HepG2 (cell line): ENCODE measurements around the gene TREH. TPM values are rescaled to one million over a fixed set of nuclear protein-coding genes. Genes with fewer than 3 reads are reported as not detected.

Source experiments
- BRF2 ChIP-seq: sonication (generic); formaldehyde crosslinking; IDR thresholded peaks from 2 replicates; pipeline ENCODE4 v1.8.1; 2022; ENCODE audit warnings: mild to moderate bottlenecking, missing genetic modification reagents
- CC2D1A ChIP-seq: sonication (generic); formaldehyde crosslinking; IDR thresholded peaks from 2 replicates; pipeline ENCODE4 v1.8.1; 2023; ENCODE audit warnings: mild to moderate bottlenecking, missing genetic modification reagents
- CCAR2 ChIP-seq: fragments of 200-400 bp; formaldehyde crosslinking; optimal IDR thresholded peaks from 2 replicates; pipeline ENCODE3; 2018; ENCODE audit warnings: low read depth, mild to moderate bottlenecking, low read length, moderate library complexity
- CEBPB ChIP-seq: IDR thresholded peaks from 2 replicates; pipeline ENCODE4 v1.6.1; 2011; ENCODE audit warnings: low read depth, low read length, improper control_type of control experiment, borderline replicate concordance
- CEBPZ ChIP-seq: IDR thresholded peaks from 2 replicates; pipeline ENCODE4 v1.6.1; 2012; ENCODE audit warnings: low read length, improper control_type of control experiment
- HMG20B ChIP-seq: conservative IDR thresholded peaks from 2 replicates; pipeline ENCODE4 v1.6.1; 2016; ENCODE audit warnings: missing genetic modification reagents, missing compliant biosample characterization
- IRF2 ChIP-seq: IDR thresholded peaks from 2 replicates; pipeline ENCODE4 v1.6.1; 2018; ENCODE audit warnings: missing genetic modification reagents, missing compliant biosample characterization
- KLF12 ChIP-seq: sonication (generic); formaldehyde crosslinking; IDR thresholded peaks from 2 replicates; pipeline ENCODE4 v1.4.0; 2020; ENCODE audit warnings: missing genetic modification reagents, borderline replicate concordance
- PAWR ChIP-seq: sonication (generic); formaldehyde crosslinking; IDR thresholded peaks from 2 replicates; pipeline ENCODE4 v1.4.0; 2020; ENCODE audit warnings: missing genetic modification reagents, mild to moderate bottlenecking, borderline replicate concordance
- PLSCR1 ChIP-seq: sonication (generic); formaldehyde crosslinking; IDR thresholded peaks from 2 replicates; pipeline ENCODE4 v1.5.0; 2020; ENCODE audit warnings: missing genetic modification reagents, mild to moderate bottlenecking, borderline replicate concordance
- RARG ChIP-seq: sonication (generic); formaldehyde crosslinking; IDR thresholded peaks from 2 replicates; pipeline ENCODE4 v1.4.0; 2020; ENCODE audit warnings: low read depth, mild to moderate bottlenecking, missing genetic modification reagents
- SRSF4 ChIP-seq: fragments of 200-400 bp; formaldehyde crosslinking; IDR thresholded peaks from one replicate; pipeline ENCODE4 v1.6.1; 2018; ENCODE audit warnings: mild to moderate bottlenecking, low read depth, low read length, moderate library complexity; ENCODE audit not compliant: poor library complexity, severe bottlenecking
- THYN1 ChIP-seq: sonication (generic); formaldehyde crosslinking; IDR thresholded peaks from 2 replicates; pipeline ENCODE4 v1.8.1; 2023; ENCODE audit warnings: low read depth, mild to moderate bottlenecking, moderate library complexity, missing genetic modification reagents, borderline replicate concordance
- ZBTB43 ChIP-seq: sonication (generic); formaldehyde crosslinking; conservative IDR thresholded peaks from 2 replicates; pipeline ENCODE4 v1.4.0; 2020; ENCODE audit warnings: missing genetic modification reagents
- ZFP90 ChIP-seq: sonication (generic); formaldehyde crosslinking; IDR thresholded peaks from 2 replicates; pipeline ENCODE4 v1.8.0; 2022; ENCODE audit warnings: missing genetic modification reagents, mild to moderate bottlenecking, inconsistent platforms, borderline replicate concordance
- ZNF260 ChIP-seq: sonication (generic); formaldehyde crosslinking; IDR thresholded peaks from 2 replicates; pipeline ENCODE4 v1.4.0; 2020; ENCODE audit warnings: missing genetic modification reagents, low read depth, mild to moderate bottlenecking, borderline replicate concordance
- ZNF562 ChIP-seq: sonication (generic); formaldehyde crosslinking; IDR thresholded peaks from 2 replicates; pipeline ENCODE4 v1.8.0; 2022; ENCODE audit warnings: missing genetic modification reagents, borderline replicate concordance
- ZNF678 ChIP-seq: sonication (generic); formaldehyde crosslinking; IDR thresholded peaks from 2 replicates; pipeline ENCODE4 v1.4.0; 2020; ENCODE audit warnings: mild to moderate bottlenecking, missing genetic modification reagents
- ZNF703 ChIP-seq: sonication (generic); formaldehyde crosslinking; IDR thresholded peaks from 2 replicates; pipeline ENCODE4 v1.5.1; 2020; ENCODE audit warnings: missing genetic modification reagents, mild to moderate bottlenecking, moderate library complexity, borderline replicate concordance
- ZNF816 ChIP-seq: sonication (generic); formaldehyde crosslinking; IDR thresholded peaks from 2 replicates; pipeline ENCODE4 v1.8.0; 2022; ENCODE audit warnings: missing genetic modification reagents, mild to moderate bottlenecking, borderline replicate concordance
- polyA plus RNA-seq, 8 experiments: library from polyadenylated mRNA; depleted of rRNA in 3 of 8; stranded (reverse) in 7 of 8; unstranded in 1 of 8; fragments of >200 nt; fragmentation: Illumina TruSeq in 4 of 8; extraction: Trizol in 4 of 8; gene quantifications; 2 replicates each; pipeline versions ENCODE4 v1.2.1 to v1.2.3, GENCODE V29; 2011 to 2016; ENCODE audit warnings: low read depth in 4 of 8, missing spikeins in 1 of 8, mixed read lengths in 1 of 8; ENCODE audit not compliant: insufficient read depth in 1 of 8
- total RNA-seq, 5 experiments: library from RNA; depleted of rRNA; stranded (reverse); fragments of >200 nt; fragmentation: Illumina TruSeq; extraction: Trizol; gene quantifications; 2 replicates each; pipeline ENCODE4 v1.2.3, GENCODE V29; 2016; ENCODE audit warnings: low read depth in 1 of 5

TREH gene
- total and polyA plus RNA-seq, 2 of the 13 experiments (the other 11 are each of a cell fraction or from before 2014, with no cell fraction given) = 0.53 to 0.86 TPM

GRCh38 chr11:118689852-118690552 is 10.6 kb upstream of the TREH start (continued):
- TF ChIP-seq PLSCR1 (no peak), ZNF260 (CRISPR knock-in tag) (no peak), KLF12 (CRISPR knock-in tag) (peak; percentile 96; the same call in 1 of the 2 replicates), RARG (CRISPR knock-in tag) (no peak), BRF2 (CRISPR knock-in tag) (peak; percentile 78), CEBPZ (no peak), CC2D1A (CRISPR knock-in tag) (no peak; the same call in 1 of the 2 replicates), ZNF703 (no peak; the same call in 1 of the 2 replicates), ZNF816 (CRISPR knock-in tag) (no peak), ZFP90 (no peak), HMG20B (no peak), ZBTB43 (CRISPR knock-in tag) (0 out of 2 replicates have a peak, but pooled peaks have one; percentile 44), CCAR2 (no peak), IRF2 (CRISPR knock-in tag) (peak; percentile 71), PAWR (CRISPR knock-in tag) (no peak), THYN1 (CRISPR knock-in tag) (no peak), SRSF4 (no peak), ZNF678 (CRISPR knock-in tag) (0 out of 2 replicates have a peak, but pooled peaks have one; percentile 37), ZNF562 (no peak), CEBPB (no peak)
